HuH-7.5 (cell line): ENCODE measurements around the gene FIP1L1.

Source experiments
- DNase-seq: peaks from one replicate; pipeline ENCODE4 v3.0.0; 2011; ENCODE audit warnings: low spot score

FIP1L1 gene

DNA sequence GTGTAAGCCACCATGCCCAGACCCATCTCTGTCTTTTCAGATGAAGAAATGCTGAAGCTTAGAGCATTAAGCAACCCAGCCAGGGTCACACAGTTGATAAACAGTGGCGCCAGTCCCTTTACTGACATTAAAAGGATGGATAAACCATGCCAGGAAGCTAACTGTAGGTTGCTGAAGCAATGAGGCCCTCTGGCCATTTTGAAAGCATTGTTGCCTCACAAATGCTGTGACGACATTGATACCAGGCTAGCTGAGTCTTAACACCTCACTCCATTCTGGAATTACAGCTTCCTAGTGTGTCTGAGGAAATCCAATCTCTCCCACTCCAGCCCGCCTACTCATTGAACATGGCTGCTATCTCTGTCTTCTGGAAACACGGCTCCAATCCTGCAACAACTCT, 124.1 kb downstream of the FIP1L1 start:
- no peak for DNase-seq

DNA sequence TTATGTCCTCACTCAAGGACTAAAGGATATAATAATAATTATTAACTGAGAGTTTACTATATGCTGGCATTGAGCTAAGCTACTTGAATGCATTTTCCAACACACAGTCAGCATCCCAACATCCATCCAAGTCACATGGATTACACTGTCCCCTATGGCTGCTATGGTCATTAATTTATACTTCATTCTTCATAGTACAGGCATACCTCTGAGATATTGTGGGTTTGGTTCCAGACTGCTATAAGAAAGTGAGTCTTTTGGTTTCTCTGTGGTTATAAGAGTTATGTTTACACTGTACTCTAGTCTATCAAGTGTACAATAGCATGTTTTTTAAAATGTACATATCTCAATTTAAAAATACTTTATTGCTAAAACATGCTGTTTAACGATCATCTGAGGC, 124.7 kb downstream of the FIP1L1 start:
- DNase-seq = no peak

DNA sequence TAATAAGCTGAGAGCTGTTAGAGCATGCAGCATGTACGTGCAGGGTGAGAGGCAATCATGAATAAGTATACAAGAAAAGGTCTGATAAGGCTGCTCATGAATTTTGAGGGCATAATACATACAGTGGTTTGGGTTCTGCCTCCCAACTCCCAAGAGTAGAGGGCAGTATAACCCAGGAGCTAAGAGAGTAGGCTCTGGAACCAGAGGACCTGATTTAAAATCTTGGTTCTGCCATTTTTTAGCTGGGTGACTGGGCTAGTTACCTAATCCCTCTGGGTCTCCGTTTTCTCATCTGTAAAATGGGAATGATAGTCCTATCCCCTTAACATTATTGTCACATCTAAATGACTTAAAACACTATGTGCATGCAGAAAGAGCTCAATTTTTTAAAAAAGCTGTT, 128.5 kb downstream of the FIP1L1 start:
- DNase-seq = no peak

DNA sequence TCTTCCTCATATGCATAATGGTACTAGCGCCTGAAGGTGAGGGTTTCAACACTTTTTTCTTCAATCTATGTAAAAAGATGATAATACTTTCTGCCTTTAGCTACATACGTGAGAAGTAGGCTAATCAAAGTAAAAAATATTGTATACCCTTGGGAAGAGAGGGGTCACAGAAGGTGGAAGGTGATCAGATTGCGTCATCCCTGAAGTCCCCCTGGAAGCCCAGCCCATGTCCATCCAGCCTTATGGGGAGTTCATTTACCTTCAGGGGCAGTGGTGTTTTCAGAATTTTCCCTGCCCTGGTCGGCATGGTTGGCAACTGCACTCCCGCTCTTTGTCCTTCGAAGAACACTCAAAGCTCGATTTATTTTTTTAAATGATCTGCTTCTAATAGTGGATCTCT, 129.6 kb downstream of the FIP1L1 start:
- no peak for DNase-seq

DNA sequence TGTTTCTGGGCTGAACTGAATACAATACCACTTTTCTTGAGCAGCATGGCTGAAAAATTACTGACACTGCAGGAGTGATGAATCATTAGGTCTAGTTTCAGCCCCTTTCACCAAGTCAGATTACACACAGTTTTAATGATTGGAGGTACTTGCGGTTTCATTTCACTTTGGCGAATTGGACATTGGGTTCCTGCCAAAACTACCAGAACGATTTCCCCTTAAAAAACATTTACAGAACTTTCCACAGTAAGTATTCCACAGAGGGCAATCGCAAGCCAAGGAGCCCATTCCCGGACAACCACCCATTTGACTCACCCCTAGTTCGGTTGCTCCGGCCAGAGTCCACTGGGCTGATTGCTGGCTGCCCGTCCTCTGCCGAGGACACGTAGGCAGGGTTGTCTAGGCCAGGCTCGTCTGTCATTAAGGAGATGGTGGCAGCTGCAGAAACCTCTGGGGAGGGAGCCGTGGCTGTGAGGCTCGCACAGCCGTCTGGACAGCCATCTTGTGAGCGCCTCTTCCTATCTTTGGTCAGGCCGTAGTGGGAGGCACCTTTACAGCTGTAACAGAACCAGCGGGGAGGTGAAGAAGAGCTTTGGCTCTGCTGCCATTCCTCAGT, 130.3 kb downstream of the FIP1L1 start:
- peak; percentile 8 for DNase-seq

DNA sequence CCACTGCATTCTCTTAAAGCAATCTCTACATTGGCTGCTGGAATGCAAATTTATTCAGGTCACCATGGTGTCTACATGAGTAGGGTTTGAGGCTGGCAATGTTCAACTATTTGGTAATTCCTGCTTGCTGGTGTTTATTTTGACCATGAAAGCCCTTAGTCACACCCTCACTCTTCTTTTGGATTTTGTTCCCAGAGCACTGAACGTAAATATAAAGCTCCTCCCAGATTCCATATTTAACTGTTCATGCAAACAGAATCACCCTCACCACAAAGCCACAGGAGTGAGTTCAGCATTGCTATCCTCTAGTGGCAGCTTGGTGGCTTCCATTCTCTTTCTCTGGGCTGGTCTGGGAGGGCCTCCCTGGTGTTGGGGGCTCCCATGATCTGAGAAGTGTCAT, 131.0 kb downstream of the FIP1L1 start:
- no peak for DNase-seq

DNA sequence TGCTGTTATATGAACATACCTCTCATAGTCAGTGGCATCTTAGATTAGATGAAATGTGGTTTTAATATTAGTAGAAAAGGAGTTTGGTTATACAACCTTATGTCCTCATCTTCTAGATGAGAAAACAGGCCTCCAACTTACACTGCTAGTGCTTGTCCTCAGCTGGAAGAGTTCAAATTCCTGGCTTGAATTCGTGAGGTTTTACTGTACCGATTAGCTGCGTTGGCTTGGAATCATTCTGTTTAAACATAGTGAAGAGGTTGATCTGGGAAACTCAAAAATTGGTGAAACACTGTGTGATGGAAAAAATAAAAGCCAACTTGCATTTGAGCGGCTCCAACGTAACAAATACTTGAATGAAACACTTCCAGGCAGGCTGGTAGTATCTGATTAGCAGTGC, 132.9 kb downstream of the FIP1L1 start:
- DNase-seq = no peak
